ENCODE results near the gene PSMA2. TPM values are rescaled to one million over a fixed set of nuclear protein-coding genes. Genes with fewer than 3 reads are reported as not detected.
"Not testable (repeated sequence)": the region's sequence is repeated elsewhere in the genome, so short reads cannot be mapped to it uniquely, and the experiment has no call there.

PSMA2 gene
- total RNA-seq, 1 donor from 2014 or later, result 135 TPM

- no peak overlapping the region for H3K4me3 ChIP-seq (ENCODE audit: low read depth, low read length)
- TF ChIP-seq CTCF (conservative IDR thresholded peaks at IDR 0.05; ENCODE audit: low read depth, low read length), result no peak
- no peak for DNase-seq (ENCODE audit: low read depth)
Measured at GRCh38 chr7:42886893-42887505, 45.0 kb downstream of the PSMA2 start.

- H3K4me3 ChIP-seq (ENCODE audit: low read depth, low read length), result no peak overlapping the region
- TF ChIP-seq CTCF (conservative IDR thresholded peaks at IDR 0.05; ENCODE audit: low read depth, low read length), result peak; percentile 56
- no peak for DNase-seq (ENCODE audit: low read depth)
Measured at GRCh38 chr7:42886129-42886528, 45.8 kb downstream of the PSMA2 start.

- not testable (repeated sequence) for DNase-seq (ENCODE audit: low read depth); H3K4me3 ChIP-seq (ENCODE audit: low read depth, low read length)
Measured at GRCh38 chr7:42885183-42885582, 46.8 kb downstream of the PSMA2 start.

- DNase-seq (ENCODE audit: low read depth), result peak; percentile 67
- H3K4me3 ChIP-seq (ENCODE audit: low read depth, low read length), result no peak overlapping the region
- TF ChIP-seq CTCF (conservative IDR thresholded peaks at IDR 0.05; ENCODE audit: low read depth, low read length), result no peak
Measured at GRCh38 chr7:42883950-42884349, 48.0 kb downstream of the PSMA2 start.

GRCh38 chr7:42880392-42880791 lies 51.6 kb downstream of the PSMA2 start:
- no peak for DNase-seq (ENCODE audit: low read depth)
- TF ChIP-seq CTCF (conservative IDR thresholded peaks at IDR 0.05; ENCODE audit: low read depth, low read length), result no peak
- no peak overlapping the region for H3K4me3 ChIP-seq (ENCODE audit: low read depth, low read length)

- no peak for DNase-seq (ENCODE audit: low read depth)
- no peak overlapping the region for H3K4me3 ChIP-seq (ENCODE audit: low read depth, low read length)
- no peak for TF ChIP-seq CTCF (conservative IDR thresholded peaks at IDR 0.05; ENCODE audit: low read depth, low read length)
Measured at GRCh38 chr7:42878303-42878702, 53.7 kb downstream of the PSMA2 start.

GRCh38 chr7:42877862-42878261 lies 54.1 kb downstream of the PSMA2 start:
- H3K4me3 ChIP-seq (ENCODE audit: low read depth, low read length), result no peak overlapping the region
- TF ChIP-seq CTCF (conservative IDR thresholded peaks at IDR 0.05; ENCODE audit: low read depth, low read length), result no peak

More at GRCh38 chr7:42877862-42878261, 54.1 kb downstream of the PSMA2 start:
- DNase-seq (ENCODE audit: low read depth), result no peak
